IMR-90 (cell line): Measurements from ENCODE around the gene SNAPC4. TPM values are rescaled to one million over a fixed set of nuclear protein-coding genes. Genes with fewer than 3 reads are reported as not detected.

ENCODE experiments used
- ATAC-seq: fragments of 200-7000 bp; cut with Tn5 transposase; 2 replicates; pipeline ENCODE4 v1.9.1; 2020; ENCODE audit warnings: low read depth, mild to moderate bottlenecking, moderate library complexity
- BruUV-seq: library from RNA; stranded (reverse); fragments of 400-500 nt; replicated peaks from 2 replicates; lab custom pipeline; 2021; lab: Mats Ljungman, UMichigan
- CTCF ChIA-PET: fragments of 300-600 bp; formaldehyde crosslinking; extraction: SDS; loops from one replicate; lab custom pipeline; 2021; ENCODE audit warnings: antibody characterized with exemption; lab: Yijun Ruan, JAX
- POLR2A ChIA-PET: fragments of 300-600 bp; sonication (Branson Sonifier 250); formaldehyde crosslinking; loops from one replicate; lab custom pipeline; 2022; ENCODE audit warnings: antibody characterized with exemption; ENCODE audit not compliant: unreplicated experiment; lab: Charles Lee
- DNase-seq: peaks from one replicate; pipeline ENCODE4 v3.0.0; 2013
- H2AFZ ChIP-seq: replicated peaks from 2 replicates; pipeline ENCODE3; 2013; ENCODE audit warnings: low read length, mild to moderate bottlenecking; ENCODE audit not compliant: poor library complexity
- H2AK5ac ChIP-seq: 2 replicates; pipeline ENCODE4 v1.6.1; 2013; ENCODE audit warnings: low read depth, low read length, inconsistent platforms
- H2AK9ac ChIP-seq: replicated peaks from 2 replicates; pipeline ENCODE3; 2013; ENCODE audit warnings: mild to moderate bottlenecking, low read depth, low read length, moderate library complexity; ENCODE audit not compliant: poor library complexity
- H2BK120ac ChIP-seq: 2 replicates; pipeline ENCODE4 v1.6.1; 2013; ENCODE audit warnings: low read depth, low read length, inconsistent platforms
- H2BK15ac ChIP-seq: 3 replicates; pipeline ENCODE4 v1.6.1; 2013; ENCODE audit warnings: low read depth, low read length, inconsistent platforms
- H2BK20ac ChIP-seq: 2 replicates; pipeline ENCODE4 v1.6.1; 2013; ENCODE audit warnings: low read depth, mild to moderate bottlenecking, inconsistent platforms, low read length, moderate library complexity
- H2BK5ac ChIP-seq: 2 replicates; pipeline ENCODE4 v1.6.1; 2013; ENCODE audit warnings: mild to moderate bottlenecking, low read depth, low read length, inconsistent platforms; ENCODE audit not compliant: poor library complexity, severe bottlenecking
- H3K14ac ChIP-seq: replicated peaks from 2 replicates; pipeline ENCODE4 v1.6.1; 2013; ENCODE audit warnings: low read depth, low read length, inconsistent platforms
- H3K18ac ChIP-seq: 2 replicates; pipeline ENCODE4 v1.6.1; 2013; ENCODE audit warnings: low read depth, low read length, control low read depth
- H3K23ac ChIP-seq: 2 replicates; pipeline ENCODE4 v1.6.1; 2013; ENCODE audit warnings: low read depth, low read length, inconsistent platforms
- H3K27ac ChIP-seq: 2 replicates; pipeline ENCODE4 v1.5.1; 2013; ENCODE audit warnings: mild to moderate bottlenecking, control low read depth, low read length; ENCODE audit not compliant: insufficient read depth
- H3K27me3 ChIP-seq: 2 replicates; pipeline ENCODE4 v1.6.1; 2013; ENCODE audit warnings: low read length; ENCODE audit not compliant: control insufficient read depth, insufficient read depth
- H3K36me3 ChIP-seq: 2 replicates; pipeline ENCODE4 v1.6.1; 2013; ENCODE audit warnings: low read length, mixed read lengths; ENCODE audit not compliant: control insufficient read depth, insufficient read depth
- H3K4ac ChIP-seq: 2 replicates; pipeline ENCODE4 v1.6.1; 2013; ENCODE audit warnings: low read depth, low read length, inconsistent platforms
- H3K4me1 ChIP-seq: 2 replicates; pipeline ENCODE4 v1.6.1; 2013; ENCODE audit warnings: low read length, mixed read lengths; ENCODE audit not compliant: control insufficient read depth, insufficient read depth
- H3K4me2 ChIP-seq: 2 replicates; pipeline ENCODE4 v1.6.1; 2013; ENCODE audit warnings: low read depth, mild to moderate bottlenecking, control low read depth, low read length, moderate library complexity
- H3K4me3 ChIP-seq: 2 replicates; pipeline ENCODE4 v1.5.1; 2013; ENCODE audit warnings: low read depth, mild to moderate bottlenecking, control low read depth, low read length, moderate library complexity; ENCODE audit not compliant: insufficient read depth
- H3K56ac ChIP-seq: 2 replicates; pipeline ENCODE4 v1.6.1; 2013; ENCODE audit warnings: low read length, inconsistent platforms; ENCODE audit not compliant: insufficient read depth; ENCODE audit errors: extremely low read depth
- H3K79me1 ChIP-seq, 2 experiments: 2 replicates each; pipeline ENCODE4 v1.6.1; 2013; ENCODE audit warnings: low read length in 2 of 2, inconsistent platforms in 1 of 2, low read depth in 1 of 2
- H3K9ac ChIP-seq: 2 replicates; pipeline ENCODE4 v1.6.1; 2013; ENCODE audit warnings: low read depth, low read length, control low read depth
- H3K9me1 ChIP-seq: 2 replicates; pipeline ENCODE4 v1.6.1; 2013; ENCODE audit warnings: low read length, inconsistent platforms; ENCODE audit not compliant: insufficient read depth
- H3K9me3 ChIP-seq: 2 replicates; pipeline ENCODE4 v1.6.1; 2013; ENCODE audit warnings: low read length; ENCODE audit not compliant: control insufficient read depth, insufficient read depth
- H4K20me1 ChIP-seq: 2 replicates; pipeline ENCODE4 v1.6.1; 2013; ENCODE audit warnings: low read length, inconsistent platforms; ENCODE audit not compliant: insufficient read depth
- H4K5ac ChIP-seq: 2 replicates; pipeline ENCODE4 v1.6.1; 2013; ENCODE audit warnings: mild to moderate bottlenecking, low read depth, low read length, control low read depth
- H4K8ac ChIP-seq, 2 experiments: 2 replicates each; pipeline ENCODE4 v1.6.1; 2013; ENCODE audit warnings: low read depth in 2 of 2, low read length in 2 of 2, control low read depth in 1 of 2, inconsistent platforms in 1 of 2
- H4K91ac ChIP-seq: 2 replicates; pipeline ENCODE4 v1.6.1; 2013; ENCODE audit warnings: low read depth, low read length, inconsistent platforms; ENCODE audit not compliant: insufficient read depth
- BHLHE40 ChIP-seq: fragments of 150-350 bp; IDR thresholded peaks from 2 replicates; pipeline ENCODE4 v1.6.1; 2016; ENCODE audit warnings: mild to moderate bottlenecking, low read depth, low read length
- CTCF ChIP-seq: conservative IDR thresholded peaks from 2 replicates; pipeline ENCODE4 v1.5.1; 2012; ENCODE audit warnings: mild to moderate bottlenecking, low read depth, low read length, improper control_type of control experiment
- NFE2L2 ChIP-seq: fragments of 150-350 bp; IDR thresholded peaks from 2 replicates; pipeline ENCODE4 v1.6.1; 2016; ENCODE audit warnings: low read depth, mild to moderate bottlenecking, low read length
- RFX5 ChIP-seq: IDR thresholded peaks from 2 replicates; pipeline ENCODE4 v1.8.0; 2012; ENCODE audit warnings: low read depth, mild to moderate bottlenecking, low read length, moderate library complexity
- WGBS, 2 experiments: methylation state at CpG; one replicate each; pipeline versions ENCODE4 v1.1.5 to v1.1.7; 2013; ENCODE audit warnings: missing lambda C conversion rate in 2 of 2; ENCODE audit not compliant: insufficient read length in 1 of 2; ENCODE audit errors: extremely low coverage in 2 of 2; 5-methylcytosine and 5-hydroxymethylcytosine counted together
- dilution Hi-C: fragments of 300-500 bp; cut with HindIII; formaldehyde crosslinking; loops from one replicate; pipeline ENCODE4 v1.14.3; 2018; ENCODE audit warnings: low sequenced_read_pairs; ENCODE audit not compliant: unreplicated experiment
- in situ Hi-C: fragments of 300-500 bp; cut with MboI; formaldehyde crosslinking; loops from 3 replicates; pipeline ENCODE4 v1.14.3; 2019; ENCODE audit warnings: low sequenced_read_pairs, inconsistent platforms, mixed read lengths
- intact Hi-C: fragments of 100-400 bp; cut with micrococcal nuclease; formaldehyde crosslinking; loops from 2 replicates; pipeline ENCODE4 v1.10.0; 2022
- polyA plus RNA-seq, 3 experiments: library from polyadenylated mRNA; depleted of rRNA; stranded (reverse); fragments of >200 nt; gene quantifications; 2 replicates each; pipeline ENCODE4 v1.2.3, GENCODE V29; 2012; ENCODE audit warnings: low replicate concordance in 1 of 3
- total RNA-seq: library from RNA; depleted of rRNA; stranded (reverse); fragments of >200 nt; gene quantifications from 2 replicates; pipeline ENCODE4 v1.2.3, GENCODE V29; 2012

The SNAPC4 gene
- total and polyA plus RNA-seq, 2 of the 4 experiments (the other 2 are of a cell fraction), result 2.5 to 6.5 TPM

- dilution Hi-C loops (no loop called here), in situ Hi-C loops (no loop called here), intact Hi-C loops (no loop called here)
- WGBS, 2 experiments, result 89% methylated on average over 9 of the region's 21 CpGs; no CpG with 5 or more reads in 1 of the 2 experiments
- Histone ChIP-seq H3K4ac (no peak overlapping the region), H3K56ac (no peak overlapping the region), H3K4me2 (no peak overlapping the region), H3K36me3 (peaks cover 74% of the 10 kb centered on the region), H3K4me3 (no peak overlapping the region), H3K9me3 (no peaks in the 10 kb centered on the region), H2BK20ac (no peak overlapping the region), H2AK5ac (no peak overlapping the region), H3K79me1 (peaks cover 14 to 18% of the 10 kb centered on the region in 2 experiments), H2BK15ac (no peak overlapping the region), H3K27ac (no peak overlapping the region), H4K91ac (no peak overlapping the region), H4K8ac (no peak overlapping the region), H4K20me1 (peaks cover 3% of the 10 kb centered on the region; the same call in 1 of the 2 replicates), H3K23ac (no peak overlapping the region), H3K4me1 (no peaks in the 10 kb centered on the region), H2AFZ (no peak overlapping the region), H3K18ac (no peak overlapping the region), H4K5ac (no peak overlapping the region), H2BK120ac (no peak overlapping the region), H2BK5ac (no peak overlapping the region), H3K14ac (no peak overlapping the region), H2AK9ac (no peak overlapping the region), H3K27me3 (no peaks in the 10 kb centered on the region), H3K9ac (no peak overlapping the region), H3K9me1 (no peaks in the 10 kb centered on the region)
- no peak for TF ChIP-seq CTCF
- TF ChIP-seq BHLHE40, result no peak
- no peak for TF ChIP-seq RFX5
- TF ChIP-seq NFE2L2, result no peak
- ATAC-seq (no peak), DNase-seq (no peak)
- ChIA-PET CTCF (no interaction called here), POLR2A (no interaction called here)
- BruUV-seq, result no TSS peak
Observed at GRCh38 chr9:136392538-136393449, 7.2 kb downstream of the SNAPC4 start.
